Measurements from ENCODE around the gene ITGB5.

ITGB5 gene

GRCh38 chr3:124731760-124732159, 155.4 kb downstream of the ITGB5 start:
- no peak for FAIRE-seq

GRCh38 chr3:124730941-124731297, 156.2 kb downstream of the ITGB5 start:
- no peak for FAIRE-seq

GRCh38 chr3:124730129-124730940, 156.8 kb downstream of the ITGB5 start, which contains the start of gene UMPS:
Gene UMPS, plus strand, starts transcription at chr3:124730452. Its CDS starts 20 bp downstream, at chr3:124730472.
- no peak for FAIRE-seq

GRCh38 chr3:124722589-124722988, 164.6 kb downstream of the ITGB5 start:
- no peak for FAIRE-seq

- FAIRE-seq = no peak
These were observed 172.8 kb downstream of the ITGB5 start for GRCh38 chr3:124714223-124714853.
